A549 (cell line): ENCODE results near the gene FDX2. TPM values are rescaled to one million over a fixed set of nuclear protein-coding genes. Genes with fewer than 3 reads are reported as not detected.

Experiments
- ATAC-seq, 2 experiments: fragments of 200-7000 bp in 1 of 2; fragments of >200 bp in 1 of 2; cut with Nextera tagmentation in 1 of 2; cut with Tn5 transposase in 1 of 2; 3 replicates each; pipeline versions ENCODE4 v1.8.0 to v1.9.1; 2018 to 2020; ENCODE audit warnings: mild to moderate bottlenecking in 1 of 2, moderate library complexity in 1 of 2
- CTCF ChIA-PET: fragments of 300-600 bp; sonication (Branson Sonifier 250); formaldehyde crosslinking; extraction: SDS; loops from one replicate; lab custom pipeline; 2021; ENCODE audit warnings: antibody characterized with exemption, inconsistent platforms; lab: Yijun Ruan, JAX
- POLR2A ChIA-PET: fragments of 350-600 bp; formaldehyde crosslinking; extraction: SDS; loops from one replicate; lab custom pipeline; 2021; ENCODE audit warnings: antibody characterized with exemption, inconsistent platforms; lab: Yijun Ruan, JAX
- DNase-seq, 2 experiments: peaks; one replicate each; pipeline versions ENCODE4 v3.0.0 to v3.0.0-alpha.2; 2011 to 2016; ENCODE audit warnings: low read depth in 1 of 2, low spot score in 1 of 2
- FAIRE-seq: peaks from 2 replicates; lab custom pipeline; 2011; peaks lifted over from hg19 to GRCh38; lab: Jason Lieb, UNC
- H3K27ac ChIP-seq, 2 experiments: fragments of >200 bp; sonication (Bioruptor Twin); formaldehyde crosslinking; 3 replicates each; pipeline ENCODE4 v1.5.1; 2016 to 2017
- H3K4me1 ChIP-seq: fragments of >200 bp; sonication (Bioruptor Twin); formaldehyde crosslinking; 3 replicates; pipeline ENCODE4 v1.6.1; 2016
- H3K4me2 ChIP-seq: fragments of >200 bp; sonication (Bioruptor Twin); formaldehyde crosslinking; 3 replicates; pipeline ENCODE4 v1.6.1; 2016
- H3K4me3 ChIP-seq: fragments of >200 bp; sonication (Bioruptor Twin); formaldehyde crosslinking; 3 replicates; pipeline ENCODE4 v1.5.1; 2016
- H3K9me3 ChIP-seq: fragments of >200 bp; sonication (Bioruptor Twin); formaldehyde crosslinking; 3 replicates; pipeline ENCODE4 v1.6.1; 2016
- BHLHE40 ChIP-seq: IDR thresholded peaks from 2 replicates; pipeline ENCODE4 v1.6.1; 2012; ENCODE audit warnings: low read depth, low read length, inconsistent platforms
- CBX2 ChIP-seq: fragments of 200-600 bp; sonication (generic); IDR thresholded peaks from 2 replicates; pipeline ENCODE4 v1.6.1; 2016; ENCODE audit warnings: low read depth, mild to moderate bottlenecking, borderline replicate concordance
- CHD2 ChIP-seq: fragments of 150-350 bp; IDR thresholded peaks from 2 replicates; pipeline ENCODE4 v1.6.1; 2014; ENCODE audit warnings: low read length; ENCODE audit not compliant: partially characterized antibody
- ESRRA ChIP-seq: fragments of 150-350 bp; IDR thresholded peaks from 2 replicates; pipeline ENCODE4 v1.6.1; 2014; ENCODE audit warnings: mild to moderate bottlenecking, low read length, borderline replicate concordance
- HEYL ChIP-seq: fragments of 250-450 bp; sonication (Bioruptor Pico); IDR thresholded peaks from 2 replicates; pipeline ENCODE4 v1.8.0; 2021; ENCODE audit warnings: mild to moderate bottlenecking, moderate library complexity
- JUN ChIP-seq, 2 experiments: fragments of >200 bp; sonication (Bioruptor Twin); formaldehyde crosslinking; IDR thresholded peaks; 2 replicates in 1 of 2; 3 replicates in 1 of 2; pipeline ENCODE4 v1.6.1; 2016 to 2017
- PBX3 ChIP-seq: IDR thresholded peaks from 2 replicates; pipeline ENCODE4 v1.6.1; 2012
- RARB ChIP-seq: fragments of 250-450 bp; sonication (Bioruptor Pico); IDR thresholded peaks from 2 replicates; pipeline ENCODE4 v1.8.0; 2021; ENCODE audit warnings: mild to moderate bottlenecking, moderate library complexity
- REST ChIP-seq: fragments of 200-600 bp; sonication (generic); IDR thresholded peaks from 2 replicates; pipeline ENCODE4 v1.6.1; 2016; ENCODE audit warnings: antibody characterized with exemption, mild to moderate bottlenecking, moderate library complexity
- WGBS: methylation state at CpG from one replicate; pipeline ENCODE4 v1.1.6; 2017; ENCODE audit errors: missing lambda C conversion rate; 5-methylcytosine and 5-hydroxymethylcytosine counted together
- polyA plus RNA-seq, 4 experiments: library from polyadenylated mRNA; depleted of rRNA in 3 of 4; stranded (reverse); fragments of >200 nt; fragmentation: RNase III in 1 of 4; extraction: RNeasy Plus Mini Kit Qiagen cat#74134 plus additional on column Dnase treatment in 1 of 4; gene quantifications; 2 replicates in 3 of 4; 3 replicates in 1 of 4; pipeline ENCODE4 v1.2.3, GENCODE V29; 2011 to 2017
- TF ChIP-seq, protein P1 (sequence below): IDR thresholded peaks from 2 replicates; pipeline ENCODE4 v1.6.1; 2012; ENCODE audit warnings: low read depth, borderline replicate concordance
- TF ChIP-seq, protein P2 (sequence below): IDR thresholded peaks from 2 replicates; pipeline ENCODE4 v1.6.1; 2012

FDX2 gene
- polyA plus RNA-seq, 2 of the 4 experiments (the other 2 are of a cell fraction), result 9.9 to 23.5 TPM

DNA sequence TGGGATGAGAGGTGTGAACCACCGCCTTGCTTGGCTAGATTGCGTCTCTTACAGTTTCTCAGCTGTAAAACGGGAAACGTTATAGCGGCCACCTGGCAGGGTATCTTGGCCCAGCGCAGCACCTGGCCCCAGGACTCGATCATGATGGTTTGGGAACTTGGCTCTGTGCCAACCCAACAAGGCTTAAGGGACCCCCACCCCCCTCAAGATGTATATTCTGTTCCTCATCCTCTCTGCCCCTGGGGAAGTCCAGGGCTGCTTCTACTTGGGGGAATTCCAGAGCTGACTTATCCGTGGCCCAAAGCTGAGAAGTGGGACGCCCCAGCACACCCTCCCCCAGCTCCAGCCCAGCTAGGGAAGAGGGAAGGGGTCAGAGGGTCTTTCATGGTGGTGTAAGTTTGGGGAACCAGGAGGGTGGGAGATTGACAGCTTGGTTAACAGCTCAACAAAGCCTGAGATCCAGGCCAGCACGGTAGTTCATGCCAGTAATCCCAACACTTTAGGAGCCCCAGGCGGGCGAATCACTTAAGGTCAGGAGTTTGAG is 44.2 kb downstream of the FDX2 start:
- CTCF ChIA-PET, result interaction anchor here (0.9 to 6.7 kb wide), 13 partner anchors 12 to 340 kb away, joined by 3 to 104 read pairs (median 6); partner anchors contain the start of genes ICAM4, RAVER1 and ZGLP1
- ATAC-seq, result peak in 1 of 2 experiments; percentile 14; a peak in 1 of 6 replicates
- WGBS, result 72% methylated on average over 10 of the region's 12 CpGs
- DNase-seq, result no peak
- Histone ChIP-seq H3K4me1 (peaks cover 12% of the 10 kb centered on the region), H3K27ac (peak overlapping the region in 1 of 2 experiments; percentile 48; a peak in 1 of 6 replicates), H3K9me3 (no peaks in the 10 kb centered on the region), H3K4me2 (no peak overlapping the region; the same call in 2 of the 3 replicates), H3K4me3 (no peak overlapping the region)
- no peak for FAIRE-seq
- POLR2A ChIA-PET, result interaction anchor here (0.6 to 1.6 kb wide), 2 partner anchors 18 to 117 kb away, joined by 4 to 7 read pairs; partner anchors contain the start of gene ICAM5
- TF ChIP-seq BHLHE40, result no peak
- no peak for TF ChIP-seq CHD2
- no peak for TF ChIP-seq ESRRA
- TF ChIP-seq CBX2, result no peak
- TF ChIP-seq HEYL (CRISPR knock-in tag), result no peak
- no peak for TF ChIP-seq REST
- TF ChIP-seq, protein P1, sequence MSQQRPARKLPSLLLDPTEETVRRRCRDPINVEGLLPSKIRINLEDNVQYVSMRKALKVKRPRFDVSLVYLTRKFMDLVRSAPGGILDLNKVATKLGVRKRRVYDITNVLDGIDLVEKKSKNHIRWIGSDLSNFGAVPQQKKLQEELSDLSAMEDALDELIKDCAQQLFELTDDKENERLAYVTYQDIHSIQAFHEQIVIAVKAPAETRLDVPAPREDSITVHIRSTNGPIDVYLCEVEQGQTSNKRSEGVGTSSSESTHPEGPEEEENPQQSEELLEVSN, result no peak
- no peak for TF ChIP-seq JUN (IDR thresholded peaks at IDR 0.05)
- TF ChIP-seq RARB (CRISPR knock-in tag), result no peak
- no peak for TF ChIP-seq PBX3

DNA sequence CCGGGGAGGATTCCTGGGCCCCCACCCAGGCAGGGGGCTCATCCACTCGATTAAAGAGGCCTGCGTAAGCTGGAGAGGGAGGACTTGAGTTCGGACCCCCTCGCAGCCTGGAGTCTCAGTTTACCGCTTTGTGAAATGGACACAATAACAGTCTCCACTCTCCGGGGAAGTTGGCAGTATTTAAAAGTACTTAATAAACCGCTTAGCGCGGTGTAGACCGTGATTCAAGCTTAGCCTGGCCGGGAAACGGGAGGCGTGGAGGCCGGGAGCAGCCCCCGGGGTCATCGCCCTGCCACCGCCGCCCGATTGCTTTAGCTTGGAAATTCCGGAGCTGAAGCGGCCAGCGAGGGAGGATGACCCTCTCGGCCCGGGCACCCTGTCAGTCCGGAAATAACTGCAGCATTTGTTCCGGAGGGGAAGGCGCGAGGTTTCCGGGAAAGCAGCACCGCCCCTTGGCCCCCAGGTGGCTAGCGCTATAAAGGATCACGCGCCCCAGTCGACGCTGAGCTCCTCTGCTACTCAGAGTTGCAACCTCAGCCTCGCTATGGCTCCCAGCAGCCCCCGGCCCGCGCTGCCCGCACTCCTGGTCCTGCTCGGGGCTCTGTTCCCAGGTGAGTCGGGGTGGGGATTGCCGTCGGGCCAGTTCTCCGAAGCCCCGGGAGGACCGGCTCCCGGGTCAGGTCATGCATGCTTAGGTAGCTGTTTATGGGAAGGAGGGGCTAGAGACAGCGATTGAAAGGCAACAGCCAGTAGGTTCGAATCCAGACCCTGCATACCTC is 45.0 kb downstream of the FDX2 start, which contains the start of gene ICAM1:
ICAM1 (plus strand) TSS at position 505 of the 779 bp plus-strand sequence; CDS start at position 545, 40 bp downstream.
- CTCF ChIA-PET, result interaction anchor here (0.9 to 6.7 kb wide), 19 partner anchors 11 to 340 kb away, joined by 3 to 104 read pairs (median 7); partner anchors contain the start of genes ICAM4, ICAM5, RAVER1 and TYK2
- ATAC-seq, result peak; percentile 33 to 55; a peak in 4 of 6 replicates
- POLR2A ChIA-PET, result interaction anchor here (0.8 to 2.3 kb wide), 3 partner anchors 19 to 118 kb away, joined by 4 to 10 read pairs (median 7); partner anchors contain the start of genes ICAM5 and TYK2
- WGBS, result 40% methylated on average over 15 of the region's 51 CpGs
- TF ChIP-seq JUN (IDR thresholded peaks at IDR 0.05), result no peak
- TF ChIP-seq, protein P1, result peak; percentile 27; the same call in 1 of the 2 replicates
- TF ChIP-seq, protein P2, sequence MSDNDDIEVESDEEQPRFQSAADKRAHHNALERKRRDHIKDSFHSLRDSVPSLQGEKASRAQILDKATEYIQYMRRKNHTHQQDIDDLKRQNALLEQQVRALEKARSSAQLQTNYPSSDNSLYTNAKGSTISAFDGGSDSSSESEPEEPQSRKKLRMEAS, result peak; percentile 54; the same call in 1 of the 2 replicates
- Histone ChIP-seq H3K4me1 (peaks cover 12% of the 10 kb centered on the region), H3K4me3 (peak within 1 kb of the TSS; percentile 9; the same call in 1 of the 3 replicates), H3K9me3 (no peaks in the 10 kb centered on the region), H3K4me2 (peak within 1 kb of the TSS; percentile 69), H3K27ac (peak within 1 kb of the TSS in 1 of 2 experiments; percentile 78; a peak in 3 of 6 replicates)
- no peak for DNase-seq
- no peak for FAIRE-seq
